ENCODE measurements around the gene PPM1M. TPM values are rescaled to one million over a fixed set of nuclear protein-coding genes. Genes with fewer than 3 reads are reported as not detected.

The PPM1M gene
- total RNA-seq, 2 experiments from 2014 or later = 94.3 to 100 TPM

GRCh38 chr3:52290596-52291507 is 45.3 kb downstream of the PPM1M start:
- ChIA-PET POLR2A (interaction anchor here (0.8 to 31.0 kb wide), 4 partner anchors 9 to 56 kb away, joined by 3 to 949 read pairs (median 22); partner anchors contain the start of genes PPM1M, TLR9, TWF2 and WDR82), CTCF (interaction anchor here (0.6 to 18.7 kb wide), 13 partner anchors 10 to 71 kb away, joined by 3 to 264 read pairs (median 4); no protein-coding TSS in a partner anchor)
- ATAC-seq = no peak
- no peak for DNase-seq
- Mint-ChIP-seq H3K36me3 (ENCODE audit: low read depth) (peaks cover 13% of the 10 kb centered on the region), H3K4me1 (ENCODE audit: low read depth) (peaks cover 22% of the 10 kb centered on the region), H3K9me3 (no peaks in the 10 kb centered on the region), H3K27ac (no peak overlapping the region), H3K4me3 (no peak overlapping the region), H3K27me3 (no peaks in the 10 kb centered on the region)
- intact Hi-C loops (cut with micrococcal nuclease) = loop anchor here (5.0 kb wide), 1 partner anchor 156 kb away; the partner anchor contains the start of gene SEMA3G
- TF ChIP-seq CTCF (IDR thresholded peaks at IDR 0.05) = no peak

DNA sequence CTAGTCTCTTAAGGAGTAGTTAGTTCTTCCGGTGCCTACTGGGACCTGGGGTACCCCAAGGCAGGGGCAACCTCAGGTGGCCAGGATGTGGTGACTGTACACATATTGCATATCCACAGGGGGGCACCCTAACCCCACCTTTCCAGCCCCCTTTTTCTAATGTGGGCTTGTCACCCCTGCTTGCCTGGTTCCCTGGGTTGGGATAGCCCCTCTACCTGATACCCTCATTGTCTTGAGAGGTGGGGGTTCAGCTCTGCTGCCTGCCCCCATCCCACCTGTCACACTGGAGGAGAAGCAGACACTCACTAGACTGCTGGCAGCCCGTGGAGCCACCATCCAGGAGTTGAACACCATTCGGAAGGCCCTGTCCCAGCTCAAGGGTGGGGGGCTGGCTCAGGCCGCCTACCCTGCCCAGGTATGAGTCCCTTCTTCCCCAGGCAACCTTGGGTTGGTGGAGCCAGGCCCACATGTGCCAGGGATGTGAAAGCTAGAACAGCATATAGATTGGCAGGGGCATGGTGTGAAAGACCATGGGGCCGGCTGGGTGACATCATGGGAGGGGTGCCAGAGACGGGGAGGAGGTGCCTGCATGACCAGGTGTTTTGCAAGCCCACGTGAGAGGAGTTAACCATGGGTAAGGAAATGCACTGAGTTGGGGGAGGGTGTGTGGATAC is 46.1 kb downstream of the PPM1M start:
- peaks cover 22% of the 10 kb centered on the region for H3K4me1 Mint-ChIP-seq (ENCODE audit: low read depth)
- H3K4me3 Mint-ChIP-seq = no peak overlapping the region
- POLR2A ChIA-PET = interaction anchor here (0.8 to 31.0 kb wide), 3 partner anchors 9 to 57 kb away, joined by 3 to 949 read pairs (median 3); partner anchors contain the start of genes PPM1M, TLR9 and TWF2
- intact Hi-C loops (cut with micrococcal nuclease) = loop anchor here (5.0 kb wide), 1 partner anchor 156 kb away; the partner anchor contains the start of gene SEMA3G
- H3K36me3 Mint-ChIP-seq (ENCODE audit: low read depth) = peaks cover 13% of the 10 kb centered on the region
- TF ChIP-seq CTCF (IDR thresholded peaks at IDR 0.05) = peak; percentile 78
- no peaks in the 10 kb centered on the region for H3K9me3 Mint-ChIP-seq
- no peak overlapping the region for H3K27ac Mint-ChIP-seq
- DNase-seq (peak; percentile 63), ATAC-seq (peak; percentile 28)
- CTCF ChIA-PET = interaction anchor here (0.6 to 18.7 kb wide), 12 partner anchors 9 to 154 kb away, joined by 3 to 264 read pairs (median 4); no protein-coding TSS in a partner anchor
- H3K27me3 Mint-ChIP-seq = no peaks in the 10 kb centered on the region

DNA sequence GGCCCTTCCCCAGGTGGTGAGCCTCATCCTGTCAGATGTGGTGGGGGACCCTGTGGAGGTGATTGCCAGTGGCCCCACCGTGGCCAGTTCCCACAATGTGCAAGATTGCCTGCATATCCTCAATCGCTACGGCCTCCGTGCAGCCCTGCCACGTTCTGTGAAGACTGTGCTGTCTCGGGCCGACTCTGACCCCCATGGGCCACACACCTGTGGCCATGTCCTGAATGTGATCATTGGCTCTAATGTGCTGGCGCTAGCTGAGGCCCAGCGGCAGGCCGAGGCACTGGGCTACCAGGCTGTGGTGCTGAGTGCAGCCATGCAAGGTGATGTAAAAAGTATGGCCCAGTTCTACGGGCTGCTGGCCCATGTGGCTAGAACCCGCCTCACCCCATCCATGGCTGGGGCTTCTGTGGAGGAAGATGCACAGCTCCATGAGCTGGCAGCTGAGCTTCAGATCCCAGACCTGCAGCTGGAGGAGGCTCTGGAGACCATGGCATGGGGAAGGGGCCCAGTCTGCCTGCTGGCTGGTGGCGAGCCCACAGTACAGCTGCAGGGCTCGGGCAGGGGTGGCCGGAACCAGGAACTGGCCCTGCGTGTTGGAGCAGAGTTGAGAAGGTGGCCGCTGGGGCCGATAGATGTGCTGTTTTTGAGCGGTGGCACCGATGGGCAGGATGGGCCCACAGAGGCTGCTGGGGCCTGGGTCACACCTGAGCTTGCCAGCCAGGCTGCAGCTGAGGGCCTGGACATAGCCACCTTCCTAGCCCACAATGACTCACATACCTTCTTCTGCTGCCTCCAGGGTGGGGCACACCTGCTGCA is 46.9 kb downstream of the PPM1M start:
- H3K4me1 Mint-ChIP-seq (ENCODE audit: low read depth) = peaks cover 17% of the 10 kb centered on the region
- no peak for DNase-seq
- H3K27ac Mint-ChIP-seq = no peak overlapping the region
- no peak overlapping the region for H3K4me3 Mint-ChIP-seq
- no peaks in the 10 kb centered on the region for H3K27me3 Mint-ChIP-seq
- H3K36me3 Mint-ChIP-seq (ENCODE audit: low read depth) = peaks cover 9% of the 10 kb centered on the region
- H3K9me3 Mint-ChIP-seq = no peaks in the 10 kb centered on the region
- POLR2A ChIA-PET = interaction anchor here (0.8 to 31.0 kb wide), 2 partner anchors 12 to 58 kb away, joined by 3 to 949 read pairs; partner anchors contain the start of genes PPM1M, TLR9 and TWF2
- ATAC-seq = no peak
- CTCF ChIA-PET = interaction anchor here (0.6 to 18.7 kb wide), 9 partner anchors 8 to 154 kb away, joined by 3 to 264 read pairs (median 5); no protein-coding TSS in a partner anchor
- no peak for TF ChIP-seq CTCF (IDR thresholded peaks at IDR 0.05)
- intact Hi-C loops (cut with micrococcal nuclease) = loop anchor here (5.0 kb wide), 1 partner anchor 155 kb away; the partner anchor contains the start of gene SEMA3G

GRCh38 chr3:52293491-52294319 is 48.1 kb downstream of the PPM1M start:
- H3K4me3 Mint-ChIP-seq = no peak overlapping the region
- DNase-seq = no peak
- no peaks in the 10 kb centered on the region for H3K27me3 Mint-ChIP-seq
- ChIA-PET CTCF (interaction anchor here (1.5 to 18.7 kb wide), 2 partner anchors 44 to 92 kb away, joined by 3 to 264 read pairs; no protein-coding TSS in a partner anchor), POLR2A (interaction anchor here (0.8 kb wide), 1 partner anchor 73 kb away, joined by 3 read pairs; no protein-coding TSS in a partner anchor)
- H3K9me3 Mint-ChIP-seq = no peaks in the 10 kb centered on the region
- ATAC-seq = no peak
- peaks cover 15% of the 10 kb centered on the region for H3K4me1 Mint-ChIP-seq (ENCODE audit: low read depth)
- H3K27ac Mint-ChIP-seq = no peak overlapping the region
- no peak for TF ChIP-seq CTCF (IDR thresholded peaks at IDR 0.05)
- intact Hi-C loops (cut with micrococcal nuclease) = loop anchor here (5.0 kb wide), 1 partner anchor 154 kb away; the partner anchor contains the start of gene SEMA3G
- peaks cover 9% of the 10 kb centered on the region for H3K36me3 Mint-ChIP-seq (ENCODE audit: low read depth)

Data from activated CD8-positive, alpha-beta T cell treated with anti-CD3 and anti-CD28 coated beads for 36 hours (primary cell).